Fibroblast of skin of right quadriceps (primary cell): ENCODE data around the gene MCCC2.
"Not testable (repeated sequence)": the region's sequence is repeated elsewhere in the genome, so short reads cannot be mapped to it uniquely, and the experiment has no call there.

Experiments
- DNase-seq: peaks from one replicate; pipeline ENCODE4 v3.0.0-alpha.2; 2013

Gene MCCC2

GRCh38 chr5:71663191-71663969 lies 76.2 kb downstream of the MCCC2 start:
- no peak for DNase-seq

GRCh38 chr5:71664615-71665014 lies 77.5 kb downstream of the MCCC2 start:
- not testable (repeated sequence) for DNase-seq

- no peak for DNase-seq
These were observed 79.2 kb downstream of the MCCC2 start for GRCh38 chr5:71666321-71666720.

- no peak for DNase-seq
These were observed 90.8 kb downstream of the MCCC2 start for GRCh38 chr5:71677977-71678376.

GRCh38 chr5:71679714-71680113 lies 92.6 kb downstream of the MCCC2 start:
- no peak for DNase-seq

- DNase-seq, result no peak
These were observed 93.4 kb downstream of the MCCC2 start for GRCh38 chr5:71680510-71680909.

- no peak for DNase-seq
These were observed 94.2 kb downstream of the MCCC2 start for GRCh38 chr5:71681296-71681695.

GRCh38 chr5:71684309-71684708 lies 97.2 kb downstream of the MCCC2 start:
- DNase-seq, result no peak

- DNase-seq, result no peak
These were observed 106.8 kb downstream of the MCCC2 start for GRCh38 chr5:71693828-71694427.

GRCh38 chr5:71695071-71695470 lies 107.9 kb downstream of the MCCC2 start:
- DNase-seq, result no peak

GRCh38 chr5:71695595-71695994 lies 108.5 kb downstream of the MCCC2 start:
- DNase-seq, result peak; percentile 2

- DNase-seq, result no peak
These were observed 110.8 kb downstream of the MCCC2 start for GRCh38 chr5:71697967-71698366.

GRCh38 chr5:71699233-71699632 lies 112.1 kb downstream of the MCCC2 start:
- no peak for DNase-seq

GRCh38 chr5:71699751-71700150 lies 112.6 kb downstream of the MCCC2 start:
- no peak for DNase-seq

GRCh38 chr5:71700803-71701202 lies 113.7 kb downstream of the MCCC2 start:
- DNase-seq, result no peak

- DNase-seq, result no peak
These were observed 114.3 kb downstream of the MCCC2 start for GRCh38 chr5:71701407-71701806.

- DNase-seq, result no peak
These were observed 116.8 kb downstream of the MCCC2 start for GRCh38 chr5:71703941-71704340.

GRCh38 chr5:71705421-71705820 lies 118.3 kb downstream of the MCCC2 start:
- peak; percentile 10 for DNase-seq

- no peak for DNase-seq
These were observed 119.8 kb downstream of the MCCC2 start for GRCh38 chr5:71706906-71707305.
